CD4-positive, alpha-beta T cell treated with Interleukin-6 at 100 ng/mL for 8 hours (primary cell): Measurements from ENCODE around the gene TBXA2R.
"Not testable (repeated sequence)": the region's sequence is repeated elsewhere in the genome, so short reads cannot be mapped to it uniquely, and the experiment has no call there.

ENCODE experiments used
- DNase-seq: peaks from one replicate; pipeline ENCODE4 v3.0.0-alpha.2; 2020; ENCODE audit warnings: mixed read lengths, low spot score

TBXA2R gene

DNA sequence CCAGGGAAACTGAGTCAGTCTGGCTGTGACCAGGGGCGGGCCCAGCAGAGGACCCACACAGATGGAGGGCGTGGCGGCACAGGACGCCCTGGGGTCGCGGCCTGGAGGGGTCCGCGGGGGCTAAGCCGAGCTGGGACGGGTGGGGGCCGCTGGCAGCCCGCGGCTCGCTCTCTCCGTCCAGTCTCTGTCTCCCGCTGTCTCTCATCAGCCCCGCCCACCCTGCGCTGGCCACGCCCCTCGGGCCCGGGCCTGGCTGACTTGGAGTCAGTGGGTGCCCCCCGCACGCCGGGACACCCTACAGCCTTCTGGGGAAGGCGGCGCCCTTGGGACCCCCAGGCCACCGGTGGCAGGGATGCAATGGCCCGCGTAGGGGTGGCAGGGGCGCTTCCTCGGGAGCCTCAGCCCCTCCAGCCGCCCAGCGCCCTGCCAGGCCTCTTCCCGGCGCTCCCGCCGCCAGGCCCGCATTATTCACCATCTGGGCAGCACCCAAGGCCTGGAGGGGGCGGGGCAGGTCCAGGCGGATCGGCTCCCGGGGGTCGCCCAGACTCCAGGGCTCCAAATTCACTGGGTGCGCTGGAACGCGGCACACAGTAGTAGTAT lies at the start of gene TBXA2R:
TBXA2R (minus strand) TSS at position 186 of the 600 bp plus-strand sequence. CDS start 6,241 bp downstream, outside the sequence.
- DNase-seq = peak; percentile 26

DNA sequence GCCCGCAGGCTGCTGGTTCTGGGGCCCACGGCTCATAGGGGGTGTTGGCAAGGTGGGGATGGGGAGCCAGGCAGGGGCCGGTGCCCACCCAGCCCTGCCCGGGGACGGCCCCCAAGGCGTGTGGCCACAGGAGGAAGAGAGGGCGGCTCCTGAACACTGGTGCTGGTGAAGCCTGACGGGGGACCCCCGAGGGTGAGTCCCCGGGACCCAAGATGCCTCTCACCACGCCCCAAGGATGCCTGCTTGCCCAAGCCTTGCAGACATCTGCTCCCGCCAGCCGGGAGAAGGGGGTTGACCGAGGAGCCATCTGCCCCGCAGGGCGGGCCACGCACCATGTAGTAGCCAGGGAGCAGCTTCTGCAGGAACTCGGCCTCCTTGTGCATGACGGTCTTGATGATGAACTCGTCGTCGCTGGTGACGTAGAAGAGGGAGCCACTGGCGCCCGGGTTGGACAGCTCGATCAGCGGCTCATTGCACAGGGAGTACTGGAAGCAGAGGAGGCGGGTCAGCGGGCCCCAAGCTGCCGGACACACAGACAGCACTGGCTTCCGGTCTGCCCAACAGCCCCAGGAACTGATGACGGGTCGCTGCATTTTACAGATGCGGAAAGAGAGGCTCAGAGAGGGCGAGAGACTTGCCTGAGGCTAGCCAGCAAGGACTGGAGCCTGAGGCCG lies 49.5 kb upstream of the TBXA2R start:
- no peak for DNase-seq

GRCh38 chr19:3655402-3656072 lies 48.9 kb upstream of the TBXA2R start:
- DNase-seq = no peak

GRCh38 chr19:3653865-3654513 lies 47.3 kb upstream of the TBXA2R start:
- DNase-seq = no peak

DNA sequence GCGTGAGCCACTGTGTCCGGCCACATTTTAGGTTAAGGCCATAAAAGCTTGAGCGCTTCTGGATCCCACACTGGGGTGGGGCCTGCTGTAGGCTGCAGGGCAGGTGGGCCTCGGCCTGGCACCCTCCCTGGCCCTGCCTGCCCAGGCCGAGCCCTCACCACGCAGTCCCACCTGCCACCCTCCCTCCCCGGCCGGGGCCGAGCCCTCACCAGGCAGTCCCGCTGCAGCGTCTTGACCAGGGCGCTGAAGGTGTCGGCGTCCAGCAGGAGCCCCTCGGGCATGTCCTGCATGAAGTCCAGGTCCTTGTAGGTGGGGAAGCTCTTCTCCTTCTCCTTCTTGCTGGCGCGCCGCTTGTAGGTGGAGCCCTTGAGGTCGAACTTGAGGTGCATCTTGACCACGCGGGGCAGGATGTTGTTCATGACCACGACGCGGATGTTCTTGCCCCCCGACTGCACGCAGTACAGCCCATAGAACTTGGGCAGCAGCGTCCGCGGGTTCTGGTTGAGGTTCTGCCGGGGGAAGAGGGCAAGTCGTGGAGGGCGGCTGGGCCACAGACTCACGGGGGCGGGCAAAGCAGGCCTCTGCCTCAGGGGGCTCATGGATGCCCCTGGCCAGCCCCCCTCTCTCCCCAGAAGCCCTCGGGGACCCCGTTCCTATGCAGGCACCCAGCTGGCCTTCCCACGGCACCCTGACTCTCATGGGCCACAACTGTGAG lies 46.6 kb upstream of the TBXA2R start:
- no peak for DNase-seq

DNA sequence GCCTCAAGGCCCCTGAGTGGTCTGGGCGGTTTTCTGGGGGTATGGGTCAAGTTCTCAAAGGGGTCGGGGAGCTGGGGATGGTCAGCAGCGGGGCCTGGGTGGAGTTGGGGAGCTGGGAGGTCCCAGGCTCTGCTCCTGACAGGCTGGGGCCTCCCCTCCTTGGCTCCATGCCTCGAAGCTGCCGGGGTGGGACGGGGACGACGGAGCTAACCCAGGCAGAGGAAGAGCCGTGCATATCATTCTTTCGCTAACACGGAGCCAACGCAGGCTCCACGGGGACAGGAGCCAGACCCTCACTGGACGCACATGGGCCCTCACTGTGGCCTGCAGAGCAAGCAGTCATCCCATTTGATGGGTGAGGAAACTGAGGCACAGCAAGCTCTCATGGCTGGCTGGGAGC lies 45.7 kb upstream of the TBXA2R start:
- DNase-seq = no peak

GRCh38 chr19:3651684-3652083 lies 45.0 kb upstream of the TBXA2R start:
- no peak for DNase-seq

DNA sequence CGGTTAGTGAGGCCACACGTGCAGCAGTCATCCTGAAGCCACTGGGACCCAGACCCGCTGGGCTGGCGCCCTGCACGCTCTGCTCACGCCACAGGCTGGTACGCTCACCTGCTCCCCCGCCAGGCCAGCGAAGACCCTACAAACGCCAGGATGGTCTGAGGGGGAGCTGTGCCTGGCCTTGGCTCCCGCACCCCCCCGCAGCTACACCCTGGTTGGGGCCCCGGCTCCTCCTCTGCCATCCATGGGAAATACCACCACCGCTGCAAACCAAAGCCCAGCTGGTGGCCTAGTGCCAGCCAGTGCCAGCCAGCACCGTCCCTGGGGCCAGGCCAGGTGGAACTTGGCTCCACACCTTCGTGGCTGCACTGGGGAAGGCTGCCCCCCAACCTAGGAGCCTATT lies 43.2 kb upstream of the TBXA2R start:
- DNase-seq = no peak

GRCh38 chr19:3648037-3648905 lies 41.6 kb upstream of the TBXA2R start:
- no peak for DNase-seq

- not testable (repeated sequence) for DNase-seq
Observed at GRCh38 chr19:3647102-3647501, 40.4 kb upstream of the TBXA2R start.

- DNase-seq = no peak
Observed at GRCh38 chr19:3646336-3647092, 39.8 kb upstream of the TBXA2R start.

- no peak for DNase-seq
Observed at GRCh38 chr19:3645726-3646125, 39.1 kb upstream of the TBXA2R start.

GRCh38 chr19:3645067-3645396 lies 38.4 kb upstream of the TBXA2R start:
- no peak for DNase-seq

GRCh38 chr19:3644351-3645066 lies 37.8 kb upstream of the TBXA2R start:
- no peak for DNase-seq

DNA sequence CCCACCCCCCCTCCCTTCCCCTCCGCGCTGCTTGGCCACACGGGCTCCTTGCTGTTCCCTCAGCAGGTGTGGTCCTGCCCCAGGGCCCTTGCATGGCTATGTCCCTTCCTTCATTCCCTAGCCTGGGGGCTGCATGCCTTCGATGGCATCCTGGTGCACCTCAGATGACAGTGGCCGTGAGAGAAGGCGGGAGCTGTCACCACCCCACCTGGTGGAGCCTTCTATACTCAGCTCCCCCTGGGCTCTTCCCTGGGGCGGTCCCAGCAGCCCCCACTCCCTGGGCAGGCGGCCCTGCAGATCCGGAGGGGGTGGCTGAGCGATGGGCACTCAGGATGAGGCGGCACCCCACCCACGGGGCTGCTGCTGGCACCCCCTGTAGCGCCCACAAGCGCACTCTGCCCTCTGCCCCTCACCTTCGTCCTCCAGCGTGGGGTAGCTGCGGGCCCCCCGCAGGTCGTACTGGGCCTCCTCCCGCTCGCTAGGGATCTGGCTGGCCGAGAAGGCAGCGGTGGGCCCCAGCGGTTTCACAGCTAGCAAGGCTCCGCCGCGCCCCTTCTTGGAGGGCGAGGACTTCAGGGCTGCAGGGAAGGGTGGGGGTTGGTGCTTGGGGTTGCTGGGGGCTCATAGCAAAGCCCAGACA lies 37.1 kb upstream of the TBXA2R start:
- no peak for DNase-seq

- DNase-seq = no peak
Observed at GRCh38 chr19:3642987-3643673, 36.5 kb upstream of the TBXA2R start.

DNA sequence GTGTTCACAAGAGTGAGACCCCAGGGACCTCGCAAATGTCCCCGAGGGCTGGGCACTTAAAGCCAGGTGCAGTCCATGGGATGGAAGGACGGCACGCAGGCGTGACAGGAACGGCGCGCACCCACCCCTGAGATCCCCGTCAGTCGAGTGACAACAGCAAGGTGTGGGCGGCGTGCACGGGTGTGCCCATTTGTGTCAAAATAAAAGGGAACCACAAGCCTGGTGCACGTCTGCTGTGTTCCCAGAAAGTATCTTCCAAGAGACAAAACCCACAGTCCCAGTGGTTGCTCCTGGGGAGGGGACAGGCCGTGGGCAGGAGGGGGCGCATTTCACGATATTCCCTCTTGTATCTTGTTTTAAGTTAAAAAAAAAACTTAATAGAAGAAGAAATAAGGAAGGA lies 35.6 kb upstream of the TBXA2R start:
- no peak for DNase-seq

DNA sequence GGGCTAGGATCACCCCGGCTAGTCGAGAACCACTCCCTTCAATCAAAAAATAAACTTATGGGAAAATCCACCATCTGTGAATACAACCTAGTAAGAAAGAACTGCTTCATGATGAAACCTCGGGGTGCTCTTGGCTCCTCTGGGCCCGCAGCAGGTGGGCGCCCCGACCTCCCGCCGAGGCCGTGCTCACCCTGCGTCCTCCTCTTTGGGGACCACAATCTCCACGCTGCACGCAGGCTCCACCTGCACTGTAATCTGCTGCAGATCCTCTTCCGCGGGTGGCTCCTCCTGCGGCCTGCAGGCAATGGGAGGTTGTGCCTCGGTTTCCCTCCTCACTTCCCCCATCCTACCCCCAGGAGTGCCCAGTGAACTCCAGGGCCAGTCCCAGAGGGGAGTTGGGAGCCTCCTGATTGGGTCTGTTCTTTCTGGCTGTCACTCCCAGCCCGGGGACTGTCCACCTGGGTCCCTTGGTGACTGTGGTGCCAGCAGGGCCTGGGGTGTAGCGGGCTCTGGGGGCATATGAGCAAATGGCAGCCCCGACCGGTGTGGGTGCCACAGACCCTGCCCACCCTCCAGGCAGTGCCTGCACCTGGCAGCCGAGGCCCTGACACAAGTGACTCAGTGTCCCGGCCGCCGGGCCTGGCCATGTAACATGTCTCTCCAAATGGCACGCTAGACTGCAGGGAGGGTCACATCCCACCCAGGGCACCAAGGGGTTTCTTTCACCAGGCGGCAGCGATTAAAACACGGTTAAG lies 35.0 kb upstream of the TBXA2R start:
- DNase-seq = no peak
